Measurements from ENCODE around the gene LENG9. TPM values are rescaled to one million over a fixed set of nuclear protein-coding genes. Genes with fewer than 3 reads are reported as not detected.

LENG9 gene
- total and polyA plus RNA-seq, 8 donors = 1.3 to 14.5 (median 7.1) TPM

- Histone ChIP-seq H3K9me3 (no peaks in the 10 kb centered on the region), H3K4me1 (peaks cover 18 to 24% (median 23%) of the 10 kb centered on the region in 4 donors), H3K27ac (no peak overlapping the region), H3K36me3 (no peaks in the 10 kb centered on the region), H3K27me3 (peaks cover 0 to 97% (median 43%) of the 10 kb centered on the region in 3 donors), H3K4me3 (no peak overlapping the region)
- WGBS, 5 donors = 84 to 94% (median 88%) methylated on average over 11 of the region's 11 CpGs
- intact Hi-C loops (cut with DNase I; ENCODE audit: low total_unique reads) = no loop called here
- TF ChIP-seq EP300 (IDR thresholded peaks at IDR 0.05) (no peak), POLR2AphosphoS5 (IDR thresholded peaks at IDR 0.05) (no peak), CTCF (IDR thresholded peaks at IDR 0.05) (no peak), POLR2A (IDR thresholded peaks at IDR 0.05) (no peak)
- DNase-seq = no peak
Measured at GRCh38 chr19:54427586-54427985, 36.0 kb downstream of the LENG9 start.

GRCh38 chr19:54426291-54426931 is 37.2 kb downstream of the LENG9 start:
- no peak for DNase-seq
- Histone ChIP-seq H3K27me3 (peaks cover 0 to 97% (median 49%) of the 10 kb centered on the region in 3 donors), H3K36me3 (no peaks in the 10 kb centered on the region), H3K4me3 (no peak overlapping the region), H3K9me3 (no peaks in the 10 kb centered on the region), H3K4me1 (peaks cover 14 to 16% (median 15%) of the 10 kb centered on the region in 4 donors), H3K27ac (no peak overlapping the region)
- no peak for TF ChIP-seq EP300 (IDR thresholded peaks at IDR 0.05)
- TF ChIP-seq POLR2A (IDR thresholded peaks at IDR 0.05) = no peak
- TF ChIP-seq POLR2AphosphoS5 (IDR thresholded peaks at IDR 0.05) = no peak
- no peak for TF ChIP-seq CTCF (IDR thresholded peaks at IDR 0.05)
- WGBS, 5 donors = 62 to 68% (median 64%) methylated on average over 15 to 17 of the region's 17 CpGs
- intact Hi-C loops (cut with DNase I; ENCODE audit: low total_unique reads) = no loop called here

- H3K27me3 ChIP-seq = peaks cover 3 to 97% (median 49%) of the 10 kb centered on the region in 3 donors
- no peak for DNase-seq
- H3K4me1 ChIP-seq = peaks cover 3 to 14% (median 11%) of the 10 kb centered on the region in 4 donors
- TF ChIP-seq POLR2AphosphoS5 (IDR thresholded peaks at IDR 0.05) (no peak), POLR2A (IDR thresholded peaks at IDR 0.05) (no peak), CTCF (IDR thresholded peaks at IDR 0.05) (no peak), EP300 (IDR thresholded peaks at IDR 0.05) (no peak)
- no peak overlapping the region for H3K4me3 ChIP-seq
- no peaks in the 10 kb centered on the region for H3K9me3 ChIP-seq
- 71 to 79% (median 74%) methylated on average over 5 of the region's 5 CpGs for WGBS, 5 donors
- H3K27ac ChIP-seq = no peak overlapping the region
- H3K36me3 ChIP-seq = no peaks in the 10 kb centered on the region
- intact Hi-C loops (cut with DNase I; ENCODE audit: low total_unique reads) = no loop called here
Measured at GRCh38 chr19:54425382-54425723, 38.2 kb downstream of the LENG9 start.

- intact Hi-C loops (cut with DNase I; ENCODE audit: low total_unique reads) = no loop called here
- no peak for DNase-seq
- Histone ChIP-seq H3K9me3 (no peaks in the 10 kb centered on the region), H3K36me3 (no peaks in the 10 kb centered on the region), H3K27ac (no peak overlapping the region), H3K4me3 (no peak overlapping the region), H3K27me3 (peaks cover 3 to 97% (median 49%) of the 10 kb centered on the region in 3 donors), H3K4me1 (peaks cover 0 to 11% (median 10%) of the 10 kb centered on the region in 4 donors)
- 84 to 94% (median 92%) methylated on average over 34 to 36 of the region's 36 CpGs for WGBS, 5 donors
- TF ChIP-seq POLR2AphosphoS5 (IDR thresholded peaks at IDR 0.05) = no peak
- TF ChIP-seq CTCF (IDR thresholded peaks at IDR 0.05) = no peak
- TF ChIP-seq POLR2A (IDR thresholded peaks at IDR 0.05) = no peak
- no peak for TF ChIP-seq EP300 (IDR thresholded peaks at IDR 0.05)
Measured at GRCh38 chr19:54424660-54425381, 38.8 kb downstream of the LENG9 start.

All from stomach (tissue), 9 donors.